ENCODE results near the gene WDR1.

DNA sequence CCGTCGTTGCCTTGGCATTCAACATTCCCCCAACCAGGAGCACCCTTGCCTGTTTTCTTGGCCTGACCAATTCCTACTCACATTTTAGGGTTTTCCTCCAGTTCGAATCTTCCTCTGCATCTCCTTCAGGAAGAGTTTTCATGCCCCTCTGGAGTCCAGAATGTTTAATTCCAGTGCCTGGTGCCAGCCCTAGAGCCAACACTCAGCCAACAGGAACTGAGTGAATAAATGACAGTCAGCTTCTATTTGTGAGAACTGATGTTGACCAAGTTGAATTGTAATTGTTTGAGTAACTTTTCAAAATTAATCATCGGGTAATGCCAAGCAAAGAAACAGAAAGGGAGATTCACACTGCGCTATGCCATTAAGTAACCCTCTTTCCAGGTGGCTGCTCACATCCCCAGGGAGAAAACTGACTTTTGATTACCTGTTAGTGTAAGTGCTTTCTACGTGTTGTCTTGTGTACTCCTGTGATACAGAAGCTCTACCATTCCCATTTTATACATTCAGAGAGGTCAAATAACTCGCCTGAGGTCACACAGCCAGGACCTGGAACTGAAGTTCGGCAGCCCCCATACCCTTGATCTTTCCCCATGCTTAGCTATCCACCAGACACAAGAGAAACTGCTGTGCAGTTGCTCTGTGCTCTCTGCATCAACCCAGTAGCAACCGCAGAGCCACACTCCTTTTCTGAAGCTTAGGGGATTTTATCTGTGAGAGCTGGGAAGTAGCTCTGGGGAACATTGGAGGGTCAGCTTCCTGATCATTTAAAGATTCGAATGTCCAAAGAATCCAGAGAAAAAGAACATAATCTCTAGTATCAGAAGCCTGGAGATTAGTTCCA, 76.3 kb downstream of the WDR1 start:
- no peak for TF ChIP-seq CTCF (IDR thresholded peaks at IDR 0.05)
- TF ChIP-seq POLR2A (IDR thresholded peaks at IDR 0.05), result no peak
- TF ChIP-seq POLR2AphosphoS5 (IDR thresholded peaks at IDR 0.05), result no peak

Data from gastroesophageal sphincter (tissue), 3 donors.